H1 (cell line): ENCODE data around the gene DUXA. TPM values are rescaled to one million over a fixed set of nuclear protein-coding genes. Genes with fewer than 3 reads are reported as not detected.

ENCODE experiments used
- FOSL1 ChIP-seq: IDR thresholded peaks from 2 replicates; pipeline ENCODE4 v1.6.1; 2011; ENCODE audit warnings: mild to moderate bottlenecking, low read depth, low read length, moderate library complexity; ENCODE audit not compliant: insufficient read depth
- JUND ChIP-seq: IDR thresholded peaks from 2 replicates; pipeline ENCODE4 v1.6.1; 2011; ENCODE audit warnings: mild to moderate bottlenecking, improper control_type of control experiment, low read length
- polyA plus RNA-seq, 7 experiments: library from polyadenylated mRNA; depleted of rRNA in 3 of 7; stranded (reverse) in 5 of 7; unstranded in 2 of 7; fragments of >200 nt in 5 of 7; fragments of 200-250 nt in 2 of 7; gene quantifications; 1 replicate in 5 of 7; 2 replicates in 1 of 7; 4 replicates in 1 of 7; pipeline versions ENCODE4 v1.2.1 to v1.2.3, GENCODE V29; 2011 to 2013; ENCODE audit warnings: missing spikeins in 2 of 7, mixed read lengths in 2 of 7
- total RNA-seq: library from RNA; stranded (reverse); fragmentation: NEBNext Ultra II Directional; extraction: Animal tissue kit (Norgen Biotek cat#: 25700); gene quantifications from 2 replicates; pipeline ENCODE4 v1.2.1, GENCODE V29; 2021
- TF ChIP-seq, protein P1 (sequence below): fragments of 300-600 bp; sonication (generic); IDR thresholded peaks from 2 replicates; pipeline ENCODE4 v1.7.1; 2012; ENCODE audit warnings: low read length, moderate library complexity, mild to moderate bottlenecking, inconsistent platforms; ENCODE audit not compliant: insufficient replicate concordance

Gene DUXA
- total and polyA plus RNA-seq, 2 of the 8 experiments (the other 6 are each of a cell fraction or from before 2014, with no cell fraction given), result not detected

DNA sequence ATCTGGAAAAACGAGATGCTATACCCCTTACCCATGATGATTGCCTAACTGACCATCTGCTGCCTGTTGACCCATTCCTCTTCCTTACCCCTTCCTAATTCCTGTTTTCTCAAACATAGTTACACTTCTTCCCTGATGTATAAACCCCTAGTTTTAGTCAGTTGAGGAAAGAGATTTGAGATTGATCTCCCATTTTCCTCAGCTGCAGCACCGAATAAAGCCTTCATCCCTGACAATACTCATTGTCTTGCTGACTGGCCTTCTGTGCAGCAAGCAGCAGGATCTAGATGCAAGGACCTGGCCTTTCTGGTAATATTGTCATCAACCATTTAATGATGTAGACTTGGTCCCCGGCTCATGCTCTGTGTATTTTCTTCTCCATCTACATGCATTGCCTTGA lies 23.0 kb upstream of the DUXA start (continued):
- TF ChIP-seq, protein P1, sequence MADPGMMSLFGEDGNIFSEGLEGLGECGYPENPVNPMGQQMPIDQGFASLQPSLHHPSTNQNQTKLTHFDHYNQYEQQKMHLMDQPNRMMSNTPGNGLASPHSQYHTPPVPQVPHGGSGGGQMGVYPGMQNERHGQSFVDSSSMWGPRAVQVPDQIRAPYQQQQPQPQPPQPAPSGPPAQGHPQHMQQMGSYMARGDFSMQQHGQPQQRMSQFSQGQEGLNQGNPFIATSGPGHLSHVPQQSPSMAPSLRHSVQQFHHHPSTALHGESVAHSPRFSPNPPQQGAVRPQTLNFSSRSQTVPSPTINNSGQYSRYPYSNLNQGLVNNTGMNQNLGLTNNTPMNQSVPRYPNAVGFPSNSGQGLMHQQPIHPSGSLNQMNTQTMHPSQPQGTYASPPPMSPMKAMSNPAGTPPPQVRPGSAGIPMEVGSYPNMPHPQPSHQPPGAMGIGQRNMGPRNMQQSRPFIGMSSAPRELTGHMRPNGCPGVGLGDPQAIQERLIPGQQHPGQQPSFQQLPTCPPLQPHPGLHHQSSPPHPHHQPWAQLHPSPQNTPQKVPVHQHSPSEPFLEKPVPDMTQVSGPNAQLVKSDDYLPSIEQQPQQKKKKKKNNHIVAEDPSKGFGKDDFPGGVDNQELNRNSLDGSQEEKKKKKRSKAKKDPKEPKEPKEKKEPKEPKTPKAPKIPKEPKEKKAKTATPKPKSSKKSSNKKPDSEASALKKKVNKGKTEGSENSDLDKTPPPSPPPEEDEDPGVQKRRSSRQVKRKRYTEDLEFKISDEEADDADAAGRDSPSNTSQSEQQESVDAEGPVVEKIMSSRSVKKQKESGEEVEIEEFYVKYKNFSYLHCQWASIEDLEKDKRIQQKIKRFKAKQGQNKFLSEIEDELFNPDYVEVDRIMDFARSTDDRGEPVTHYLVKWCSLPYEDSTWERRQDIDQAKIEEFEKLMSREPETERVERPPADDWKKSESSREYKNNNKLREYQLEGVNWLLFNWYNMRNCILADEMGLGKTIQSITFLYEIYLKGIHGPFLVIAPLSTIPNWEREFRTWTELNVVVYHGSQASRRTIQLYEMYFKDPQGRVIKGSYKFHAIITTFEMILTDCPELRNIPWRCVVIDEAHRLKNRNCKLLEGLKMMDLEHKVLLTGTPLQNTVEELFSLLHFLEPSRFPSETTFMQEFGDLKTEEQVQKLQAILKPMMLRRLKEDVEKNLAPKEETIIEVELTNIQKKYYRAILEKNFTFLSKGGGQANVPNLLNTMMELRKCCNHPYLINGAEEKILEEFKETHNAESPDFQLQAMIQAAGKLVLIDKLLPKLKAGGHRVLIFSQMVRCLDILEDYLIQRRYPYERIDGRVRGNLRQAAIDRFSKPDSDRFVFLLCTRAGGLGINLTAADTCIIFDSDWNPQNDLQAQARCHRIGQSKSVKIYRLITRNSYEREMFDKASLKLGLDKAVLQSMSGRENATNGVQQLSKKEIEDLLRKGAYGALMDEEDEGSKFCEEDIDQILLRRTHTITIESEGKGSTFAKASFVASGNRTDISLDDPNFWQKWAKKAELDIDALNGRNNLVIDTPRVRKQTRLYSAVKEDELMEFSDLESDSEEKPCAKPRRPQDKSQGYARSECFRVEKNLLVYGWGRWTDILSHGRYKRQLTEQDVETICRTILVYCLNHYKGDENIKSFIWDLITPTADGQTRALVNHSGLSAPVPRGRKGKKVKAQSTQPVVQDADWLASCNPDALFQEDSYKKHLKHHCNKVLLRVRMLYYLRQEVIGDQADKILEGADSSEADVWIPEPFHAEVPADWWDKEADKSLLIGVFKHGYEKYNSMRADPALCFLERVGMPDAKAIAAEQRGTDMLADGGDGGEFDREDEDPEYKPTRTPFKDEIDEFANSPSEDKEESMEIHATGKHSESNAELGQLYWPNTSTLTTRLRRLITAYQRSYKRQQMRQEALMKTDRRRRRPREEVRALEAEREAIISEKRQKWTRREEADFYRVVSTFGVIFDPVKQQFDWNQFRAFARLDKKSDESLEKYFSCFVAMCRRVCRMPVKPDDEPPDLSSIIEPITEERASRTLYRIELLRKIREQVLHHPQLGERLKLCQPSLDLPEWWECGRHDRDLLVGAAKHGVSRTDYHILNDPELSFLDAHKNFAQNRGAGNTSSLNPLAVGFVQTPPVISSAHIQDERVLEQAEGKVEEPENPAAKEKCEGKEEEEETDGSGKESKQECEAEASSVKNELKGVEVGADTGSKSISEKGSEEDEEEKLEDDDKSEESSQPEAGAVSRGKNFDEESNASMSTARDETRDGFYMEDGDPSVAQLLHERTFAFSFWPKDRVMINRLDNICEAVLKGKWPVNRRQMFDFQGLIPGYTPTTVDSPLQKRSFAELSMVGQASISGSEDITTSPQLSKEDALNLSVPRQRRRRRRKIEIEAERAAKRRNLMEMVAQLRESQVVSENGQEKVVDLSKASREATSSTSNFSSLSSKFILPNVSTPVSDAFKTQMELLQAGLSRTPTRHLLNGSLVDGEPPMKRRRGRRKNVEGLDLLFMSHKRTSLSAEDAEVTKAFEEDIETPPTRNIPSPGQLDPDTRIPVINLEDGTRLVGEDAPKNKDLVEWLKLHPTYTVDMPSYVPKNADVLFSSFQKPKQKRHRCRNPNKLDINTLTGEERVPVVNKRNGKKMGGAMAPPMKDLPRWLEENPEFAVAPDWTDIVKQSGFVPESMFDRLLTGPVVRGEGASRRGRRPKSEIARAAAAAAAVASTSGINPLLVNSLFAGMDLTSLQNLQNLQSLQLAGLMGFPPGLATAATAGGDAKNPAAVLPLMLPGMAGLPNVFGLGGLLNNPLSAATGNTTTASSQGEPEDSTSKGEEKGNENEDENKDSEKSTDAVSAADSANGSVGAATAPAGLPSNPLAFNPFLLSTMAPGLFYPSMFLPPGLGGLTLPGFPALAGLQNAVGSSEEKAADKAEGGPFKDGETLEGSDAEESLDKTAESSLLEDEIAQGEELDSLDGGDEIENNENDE, result no peak
- no peak for TF ChIP-seq JUND
- no peak for TF ChIP-seq FOSL1
- TF ChIP-seq, all 59 proteins: peak for 0
